ENCODE results near the gene SH3TC1. TPM values are rescaled to one million over a fixed set of nuclear protein-coding genes. Genes with fewer than 3 reads are reported as not detected.

SH3TC1 gene
- total and polyA plus RNA-seq, 10 of the 15 experiments (the other 5 are each of a cell fraction or from before 2014, with no cell fraction given): 0.19 to 47.0 (median 18.4) TPM

- Histone ChIP-seq H3K4me2 (ENCODE audit: control insufficient read depth, insufficient read depth) (no peak overlapping the region), H3K36me3 (ENCODE audit: control insufficient read depth in 2 of 2, insufficient read depth in 2 of 2, low read length in 1 of 2) (peaks cover under 1 to 12% of the 10 kb centered on the region in 2 experiments; a peak in 3 of 4 replicates), H3K4me1 (ENCODE audit: control insufficient read depth, insufficient read depth, low read length) (no peaks in the 10 kb centered on the region), H4K20me1 (ENCODE audit: control insufficient read depth, insufficient read depth) (no peaks in the 10 kb centered on the region), H3K9me3 (replicated peaks; ENCODE audit: control insufficient read depth, insufficient read depth, low read length) (no peaks in the 10 kb centered on the region), H3K27ac (ENCODE audit: control insufficient read depth, insufficient read depth) (no peak overlapping the region), H3K79me2 (ENCODE audit: control insufficient read depth, insufficient read depth, low read length) (no peaks in the 10 kb centered on the region), H3K4me3 (no peak overlapping the region), H2AFZ (ENCODE audit: control insufficient read depth, low read depth, low read length) (no peak overlapping the region), H3K27me3 (replicated peaks in 1 of 2; ENCODE audit: control insufficient read depth in 2 of 2, insufficient read depth in 2 of 2, low read length in 1 of 2) (no peaks in the 10 kb centered on the region), H3K9ac (ENCODE audit: control insufficient read depth, insufficient read depth, low read length) (no peak overlapping the region)
- POLR2A ChIA-PET: no interaction called here
- CTCF ChIA-PET: interaction anchor here (0.8 kb wide), 1 partner anchor 36 kb away, joined by 4 read pairs; no protein-coding TSS in a partner anchor
- no TSS peak for BruUV-seq (replicated peaks)
- 95% methylated on average over 12 of the region's 12 CpGs for WGBS (ENCODE audit: insufficient coverage, insufficient replicate concordance, low lambda C conversion rate, missing lambda C conversion rate)
- in situ Hi-C loops (cut with MboI) (no loop called here), intact Hi-C loops (cut with micrococcal nuclease; ENCODE audit: unreplicated experiment) (no loop called here)
- SMC1A ChIA-PET (ENCODE audit: uncharacterized antibody, unreplicated experiment): no interaction called here
- RAD21 ChIA-PET (ENCODE audit: unreplicated experiment): no interaction called here
- no peak for TF ChIP-seq GABPA (IDR thresholded peaks at IDR 0.05; ENCODE audit: low read depth)
- no peak for TF ChIP-seq SMAD1 (IDR thresholded peaks at IDR 0.05; ENCODE audit: low read depth, partially characterized antibody)
- TF ChIP-seq GATAD2B (conservative IDR thresholded peaks at IDR 0.05; ENCODE audit: low read depth): no peak
- no peak for TF ChIP-seq CREM (IDR thresholded peaks at IDR 0.05; ENCODE audit: low read depth)
- ATAC-seq (no peak), FAIRE-seq (no peak), DNase-seq (ENCODE audit: low read depth, low spot score) (no peak)
These were observed 13.5 kb downstream of the SH3TC1 start for GRCh38 chr4:8212622-8213021.

DNA sequence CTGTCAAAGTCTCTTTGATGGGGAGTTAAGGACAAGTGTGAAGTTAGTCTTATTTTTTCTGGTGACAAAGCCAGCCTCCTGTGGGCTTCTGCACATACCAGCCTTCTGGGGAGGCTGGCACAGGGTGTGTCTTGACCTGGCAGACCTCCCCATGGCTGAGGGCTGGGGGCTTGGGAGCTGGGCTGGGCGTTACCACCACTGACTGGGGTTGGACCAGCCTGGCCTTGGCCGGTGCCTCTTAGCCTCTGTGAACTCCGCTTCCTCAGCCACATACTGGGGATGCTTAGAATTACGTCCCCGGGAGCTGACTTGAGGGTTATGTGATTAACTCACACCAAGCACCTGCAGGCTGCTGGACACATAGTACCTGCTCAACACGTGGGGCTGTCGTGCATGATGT, 14.0 kb downstream of the SH3TC1 start:
- no TSS peak for BruUV-seq (replicated peaks)
- Histone ChIP-seq H4K20me1 (ENCODE audit: control insufficient read depth, insufficient read depth) (no peaks in the 10 kb centered on the region), H3K9me3 (replicated peaks; ENCODE audit: control insufficient read depth, insufficient read depth, low read length) (no peaks in the 10 kb centered on the region), H3K9ac (ENCODE audit: control insufficient read depth, insufficient read depth, low read length) (no peak overlapping the region), H3K4me3 (no peak overlapping the region), H3K4me1 (ENCODE audit: control insufficient read depth, insufficient read depth, low read length) (no peaks in the 10 kb centered on the region), H3K27ac (ENCODE audit: control insufficient read depth, insufficient read depth) (no peak overlapping the region), H3K4me2 (ENCODE audit: control insufficient read depth, insufficient read depth) (no peak overlapping the region), H2AFZ (ENCODE audit: control insufficient read depth, low read depth, low read length) (no peak overlapping the region), H3K79me2 (ENCODE audit: control insufficient read depth, insufficient read depth, low read length) (no peaks in the 10 kb centered on the region), H3K36me3 (ENCODE audit: control insufficient read depth in 2 of 2, insufficient read depth in 2 of 2, low read length in 1 of 2) (peaks cover 0 to 15% of the 10 kb centered on the region in 2 experiments; a peak in 3 of 4 replicates), H3K27me3 (replicated peaks in 1 of 2; ENCODE audit: control insufficient read depth in 2 of 2, insufficient read depth in 2 of 2, low read length in 1 of 2) (no peaks in the 10 kb centered on the region)
- WGBS (ENCODE audit: insufficient coverage, insufficient replicate concordance, low lambda C conversion rate, missing lambda C conversion rate): 78% methylated on average over 7 of the region's 7 CpGs
- in situ Hi-C loops (cut with MboI) (no loop called here), intact Hi-C loops (cut with micrococcal nuclease; ENCODE audit: unreplicated experiment) (no loop called here)
- ChIA-PET RAD21 (ENCODE audit: unreplicated experiment) (no interaction called here), SMC1A (ENCODE audit: uncharacterized antibody, unreplicated experiment) (interaction anchor here (1.2 kb wide), 1 partner anchor 10 kb away, joined by 3 read pairs; no protein-coding TSS in a partner anchor), CTCF (interaction anchor here (0.8 kb wide), 1 partner anchor 36 kb away, joined by 4 read pairs; no protein-coding TSS in a partner anchor), POLR2A (interaction anchor here (0.7 kb wide), 1 partner anchor 13 kb away, joined by 3 read pairs; no protein-coding TSS in a partner anchor)
- ATAC-seq (no peak), FAIRE-seq (no peak), DNase-seq (ENCODE audit: low read depth, low spot score) (no peak)
- TF ChIP-seq E2F8 (IDR thresholded peaks at IDR 0.05; ENCODE audit: low read depth, partially characterized antibody) (no peak), GATAD2B (conservative IDR thresholded peaks at IDR 0.05; ENCODE audit: low read depth) (no peak), NRF1 (conservative IDR thresholded peaks at IDR 0.05; ENCODE audit: low read depth, low read length) (no peak), SMAD1 (IDR thresholded peaks at IDR 0.05; ENCODE audit: low read depth, partially characterized antibody) (no peak), ELK1 (IDR thresholded peaks at IDR 0.05; ENCODE audit: low read depth, low read length) (no peak), MYB (IDR thresholded peaks at IDR 0.05; ENCODE audit: borderline replicate concordance, low read depth, low read length) (no peak)
- TF ChIP-seq, protein P1, sequence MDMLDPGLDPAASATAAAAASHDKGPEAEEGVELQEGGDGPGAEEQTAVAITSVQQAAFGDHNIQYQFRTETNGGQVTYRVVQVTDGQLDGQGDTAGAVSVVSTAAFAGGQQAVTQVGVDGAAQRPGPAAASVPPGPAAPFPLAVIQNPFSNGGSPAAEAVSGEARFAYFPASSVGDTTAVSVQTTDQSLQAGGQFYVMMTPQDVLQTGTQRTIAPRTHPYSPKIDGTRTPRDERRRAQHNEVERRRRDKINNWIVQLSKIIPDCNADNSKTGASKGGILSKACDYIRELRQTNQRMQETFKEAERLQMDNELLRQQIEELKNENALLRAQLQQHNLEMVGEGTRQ (IDR thresholded peaks at IDR 0.05; ENCODE audit: borderline replicate concordance, low read depth, low read length): no peak

Measured in GM12878 (cell line).